LNCAP (cell line): ENCODE measurements around the gene MPRIP.

Experiments used
- TF ChIP-seq, protein P1 (sequence below): fragments of 450-650 bp; IDR thresholded peaks from 2 replicates; pipeline ENCODE4 v1.5.1; 2017; ENCODE audit warnings: mild to moderate bottlenecking

MPRIP gene

DNA sequence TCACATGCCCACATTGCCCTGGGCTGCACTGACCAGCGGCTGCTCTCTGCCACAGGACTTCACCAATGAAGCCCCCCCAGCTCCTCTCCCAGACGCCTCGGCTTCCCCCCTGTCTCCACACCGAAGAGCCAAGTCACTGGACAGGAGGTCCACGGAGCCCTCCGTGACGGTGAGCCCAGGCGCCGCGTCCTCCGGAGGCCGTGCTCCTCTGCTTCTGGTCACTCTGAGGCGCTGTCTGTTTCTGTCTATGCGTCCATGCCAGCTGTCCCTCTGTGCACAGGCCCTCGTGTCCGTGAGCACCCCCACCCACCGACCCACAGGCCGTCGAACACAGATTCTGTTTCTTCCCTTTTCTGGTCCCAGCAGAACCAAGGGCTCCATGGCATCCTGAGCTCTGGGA is 101.2 kb downstream of the MPRIP start:
- TF ChIP-seq, protein P1, sequence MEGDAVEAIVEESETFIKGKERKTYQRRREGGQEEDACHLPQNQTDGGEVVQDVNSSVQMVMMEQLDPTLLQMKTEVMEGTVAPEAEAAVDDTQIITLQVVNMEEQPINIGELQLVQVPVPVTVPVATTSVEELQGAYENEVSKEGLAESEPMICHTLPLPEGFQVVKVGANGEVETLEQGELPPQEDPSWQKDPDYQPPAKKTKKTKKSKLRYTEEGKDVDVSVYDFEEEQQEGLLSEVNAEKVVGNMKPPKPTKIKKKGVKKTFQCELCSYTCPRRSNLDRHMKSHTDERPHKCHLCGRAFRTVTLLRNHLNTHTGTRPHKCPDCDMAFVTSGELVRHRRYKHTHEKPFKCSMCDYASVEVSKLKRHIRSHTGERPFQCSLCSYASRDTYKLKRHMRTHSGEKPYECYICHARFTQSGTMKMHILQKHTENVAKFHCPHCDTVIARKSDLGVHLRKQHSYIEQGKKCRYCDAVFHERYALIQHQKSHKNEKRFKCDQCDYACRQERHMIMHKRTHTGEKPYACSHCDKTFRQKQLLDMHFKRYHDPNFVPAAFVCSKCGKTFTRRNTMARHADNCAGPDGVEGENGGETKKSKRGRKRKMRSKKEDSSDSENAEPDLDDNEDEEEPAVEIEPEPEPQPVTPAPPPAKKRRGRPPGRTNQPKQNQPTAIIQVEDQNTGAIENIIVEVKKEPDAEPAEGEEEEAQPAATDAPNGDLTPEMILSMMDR: no peak

- TF ChIP-seq, protein P1: no peak
These were observed 101.8 kb downstream of the MPRIP start for GRCh38 chr17:17144061-17144460.

DNA sequence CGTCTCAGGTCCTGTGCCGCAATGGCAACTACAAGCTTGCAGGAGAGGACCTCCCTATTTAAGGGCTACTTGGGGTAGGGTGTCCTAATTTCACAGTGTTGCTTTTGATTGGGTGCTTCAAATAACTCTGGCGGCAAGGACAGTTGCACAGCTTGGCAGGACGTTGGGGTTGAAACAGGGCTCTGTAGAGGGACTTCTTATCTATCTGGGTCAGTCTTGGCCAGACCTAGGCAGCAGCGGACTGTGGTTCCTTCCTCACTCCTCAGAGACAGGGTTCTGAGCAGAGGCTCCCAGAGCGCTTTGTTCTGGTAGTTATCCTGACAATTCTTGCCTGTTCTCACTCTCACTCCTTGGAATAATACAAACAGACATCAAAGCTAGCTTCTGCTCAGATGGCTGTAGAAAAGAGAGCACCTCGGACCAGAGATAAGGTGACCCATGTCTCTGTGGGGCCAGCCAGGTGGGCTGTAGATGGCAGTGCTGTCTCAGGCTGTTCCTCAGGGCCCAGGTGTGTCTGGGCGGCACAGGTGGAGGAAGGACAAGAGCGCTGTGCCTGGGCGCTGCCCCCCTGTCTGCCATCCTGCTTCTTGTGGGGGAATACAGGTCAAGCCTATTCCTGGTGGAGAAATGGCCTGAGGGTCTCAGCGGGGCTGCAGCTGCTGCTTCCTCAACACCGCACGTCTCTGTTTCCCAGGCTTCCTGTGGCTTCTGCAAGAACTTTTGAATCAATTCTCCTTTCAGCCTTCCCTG is 102.8 kb downstream of the MPRIP start:
- TF ChIP-seq, protein P1: no peak

DNA sequence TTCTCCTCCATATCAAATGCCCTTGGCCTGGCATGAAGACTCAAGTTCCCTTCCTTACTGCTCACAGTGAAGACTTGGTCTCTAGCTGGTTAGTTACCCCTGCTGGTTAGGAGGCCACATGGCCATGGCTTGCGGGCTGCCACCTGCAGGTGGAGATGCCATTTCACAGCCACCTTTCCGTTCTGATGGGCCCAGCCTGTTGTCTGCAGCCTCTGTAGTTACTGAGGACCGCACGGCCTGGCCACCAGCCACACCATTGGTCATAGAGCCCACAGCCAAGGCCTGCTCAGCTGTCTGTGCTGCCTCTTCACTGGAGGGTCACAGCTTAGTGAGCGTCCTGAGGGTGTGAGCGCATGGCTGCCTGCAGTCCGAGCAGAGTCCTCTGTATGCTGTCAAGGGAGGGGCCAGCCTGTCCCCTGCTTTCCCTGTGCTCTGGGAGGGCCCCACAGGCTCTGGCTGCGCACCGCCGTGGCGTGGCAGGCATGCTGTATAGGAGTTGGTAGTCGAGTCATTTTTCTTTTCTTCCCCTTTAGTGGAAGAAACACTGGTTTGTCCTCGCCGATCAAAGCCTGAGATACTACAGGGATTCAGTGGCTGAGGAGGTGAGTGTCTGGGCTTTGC is 104.6 kb downstream of the MPRIP start:
- TF ChIP-seq, protein P1: peak; percentile 36; the same call in 1 of the 2 replicates

DNA sequence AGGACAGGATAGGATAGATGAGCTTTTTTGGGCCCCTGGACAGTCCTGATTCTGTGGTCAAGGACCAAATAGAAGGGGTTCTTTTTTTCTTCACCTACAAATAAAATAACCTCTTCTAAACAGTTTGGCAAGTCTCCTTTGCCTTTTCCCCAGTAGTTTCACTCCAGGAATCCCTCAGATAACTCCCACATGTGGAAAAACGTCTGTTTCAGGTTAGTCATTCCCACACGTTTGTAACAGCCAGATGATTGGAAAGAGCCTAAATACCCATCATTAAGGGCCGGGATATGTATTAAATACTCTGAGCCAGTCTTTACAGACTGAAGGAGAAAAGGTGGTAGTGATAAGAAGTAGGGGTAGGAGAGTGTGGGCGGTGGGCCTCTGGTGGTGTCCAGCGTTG is 105.6 kb downstream of the MPRIP start:
- TF ChIP-seq, protein P1: no peak

DNA sequence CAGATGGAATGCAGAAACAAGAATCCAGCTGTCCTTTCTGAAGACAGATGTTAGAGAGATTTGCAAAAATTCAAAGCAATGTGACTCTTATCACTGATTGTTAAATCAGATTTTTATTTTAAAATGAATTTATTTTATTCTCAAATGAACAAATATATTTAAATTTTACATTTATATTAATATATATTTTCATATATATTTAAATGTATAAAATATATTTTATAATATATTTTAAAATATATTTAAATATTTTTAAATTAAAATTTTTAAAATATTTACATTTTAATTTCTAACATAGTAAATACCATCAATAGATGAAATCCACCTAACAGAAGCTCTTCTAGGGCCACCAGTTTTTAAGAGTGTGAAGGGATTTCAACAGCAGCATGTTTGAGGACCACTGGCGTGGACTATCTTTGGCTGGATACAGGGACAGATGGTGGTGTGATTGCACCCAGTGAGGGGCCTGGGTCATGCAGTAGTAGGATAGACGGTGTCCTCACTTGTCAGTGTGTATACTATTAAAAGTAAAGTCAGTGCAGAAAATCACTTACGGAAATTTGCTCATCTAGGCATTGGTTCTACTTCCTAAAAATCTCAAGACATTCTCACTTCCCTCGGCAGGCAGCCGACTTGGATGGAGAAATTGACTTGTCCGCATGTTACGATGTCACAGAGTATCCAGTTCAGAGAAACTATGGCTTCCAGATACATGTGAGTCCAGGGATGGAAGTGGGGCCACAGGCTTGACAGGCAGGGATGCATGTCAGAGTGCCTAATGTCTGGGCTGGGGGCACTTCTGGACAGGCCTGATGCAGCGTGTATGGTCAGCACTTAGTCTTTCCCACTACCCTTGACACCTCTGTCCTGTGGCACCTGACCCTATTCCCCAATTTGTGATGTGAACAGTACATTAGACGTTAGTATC is 107.5 kb downstream of the MPRIP start:
- TF ChIP-seq, protein P1: no peak

DNA sequence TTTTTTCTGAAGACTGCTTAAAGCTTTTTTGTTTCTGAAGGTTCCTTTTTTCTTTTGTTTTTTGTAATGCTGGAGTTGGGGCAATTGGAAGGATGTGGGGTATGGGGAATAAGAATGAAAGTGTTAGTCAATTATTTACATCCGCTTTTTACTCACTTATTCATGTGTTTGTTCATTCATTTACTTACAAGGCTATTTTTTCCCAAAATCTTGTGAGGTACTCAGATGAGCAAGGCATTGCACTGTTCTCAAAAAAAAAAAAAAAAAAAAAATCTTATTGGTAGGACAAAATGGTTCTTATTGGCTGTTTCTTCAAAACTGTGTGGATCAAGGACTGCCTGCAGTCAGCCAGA is 108.2 kb downstream of the MPRIP start:
- TF ChIP-seq, protein P1: no peak
